ENCODE measurements around the gene DTNA.
"Not testable (repeated sequence)": the region's sequence is repeated elsewhere in the genome, so short reads cannot be mapped to it uniquely, and the experiment has no call there.

DTNA gene

DNA sequence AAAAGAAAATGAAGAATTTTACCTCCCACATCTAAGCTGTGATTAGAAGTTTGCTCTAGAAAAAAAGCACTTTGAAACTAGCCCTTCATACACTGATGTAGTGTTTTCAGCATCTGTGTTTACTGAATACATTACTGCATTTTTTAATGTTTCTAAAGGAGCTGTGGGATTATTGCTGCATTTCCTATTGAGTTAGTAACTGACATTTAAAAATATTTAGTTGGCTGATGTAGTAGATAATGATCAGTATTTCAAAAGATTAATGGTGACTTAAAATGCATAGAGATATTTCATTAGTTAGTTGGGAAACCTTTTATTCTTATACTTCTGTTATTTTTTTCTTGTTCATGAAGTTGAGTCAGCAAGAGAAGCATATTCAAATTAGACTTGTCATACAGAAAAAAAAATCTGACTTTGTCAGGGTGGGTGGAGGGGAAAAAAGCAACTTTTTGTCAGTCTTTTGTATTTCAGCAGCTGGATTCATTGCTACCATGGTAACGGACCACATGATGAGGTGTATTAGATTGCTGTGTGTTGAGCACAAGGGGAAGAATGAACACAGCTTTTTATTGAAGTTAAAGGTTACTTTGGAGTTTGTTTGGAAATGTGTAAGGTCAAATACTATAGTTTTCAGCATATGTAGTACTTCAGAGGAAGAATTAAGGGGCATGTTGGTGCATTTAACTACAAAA lies at the start of gene DTNA:
Gene DTNA (plus strand): TSS at position 549 of the 692 bp plus-strand sequence. CDS start 45,679 bp downstream, outside the sequence.
- no peak for DNase-seq (ENCODE audit: low read depth in 2 of 2)

DNA sequence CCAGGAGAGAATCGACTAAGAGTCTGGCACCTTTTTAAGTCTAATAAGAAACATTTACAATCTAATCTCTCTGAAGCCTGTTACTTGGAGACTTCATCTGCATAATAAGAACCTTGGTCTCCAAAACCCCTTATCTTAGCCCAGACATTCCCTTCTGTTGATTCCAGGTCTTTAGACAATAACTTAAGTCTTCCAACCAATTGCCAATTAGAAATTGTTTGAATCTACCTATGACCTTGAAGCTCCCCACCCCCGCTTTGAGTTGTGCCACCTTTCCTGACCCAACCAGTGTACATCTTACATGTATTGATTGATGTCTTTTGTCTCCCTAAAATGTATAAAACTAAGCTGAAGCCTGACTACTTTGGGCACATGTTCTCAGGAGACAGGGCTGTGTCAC lies 49.5 kb upstream of the DTNA start:
- no peak for DNase-seq (ENCODE audit: low read depth in 2 of 2)

DNA sequence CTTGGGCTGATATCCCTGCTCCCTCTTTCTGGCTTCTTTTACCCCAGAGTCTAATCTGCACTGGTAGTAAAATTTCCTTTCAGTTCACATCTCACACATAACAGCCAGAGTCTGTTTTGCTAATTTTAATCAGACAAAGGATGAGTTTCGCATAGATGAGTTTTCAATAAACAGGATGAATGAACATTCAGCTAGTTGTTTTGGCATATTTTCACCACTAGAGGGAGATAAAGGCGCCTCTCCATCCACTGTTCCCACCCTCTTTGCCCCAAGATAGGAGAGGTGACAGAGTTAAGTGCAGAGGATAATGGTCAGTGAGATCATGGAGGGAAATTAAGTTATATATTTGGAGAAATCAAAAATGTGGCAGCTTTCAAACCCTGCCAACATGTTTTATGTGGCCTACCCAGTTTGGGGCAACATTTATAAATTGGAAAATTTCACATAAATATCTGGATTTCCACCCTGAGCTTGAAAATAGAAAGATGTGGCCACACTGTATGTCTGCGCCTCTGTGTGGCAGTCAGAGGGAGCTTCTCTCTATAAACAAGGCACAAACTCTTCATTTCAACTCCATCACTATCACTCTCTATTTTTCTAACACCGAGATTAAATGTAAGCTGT lies 48.5 kb upstream of the DTNA start:
- no peak for DNase-seq (ENCODE audit: low read depth in 2 of 2)

DNA sequence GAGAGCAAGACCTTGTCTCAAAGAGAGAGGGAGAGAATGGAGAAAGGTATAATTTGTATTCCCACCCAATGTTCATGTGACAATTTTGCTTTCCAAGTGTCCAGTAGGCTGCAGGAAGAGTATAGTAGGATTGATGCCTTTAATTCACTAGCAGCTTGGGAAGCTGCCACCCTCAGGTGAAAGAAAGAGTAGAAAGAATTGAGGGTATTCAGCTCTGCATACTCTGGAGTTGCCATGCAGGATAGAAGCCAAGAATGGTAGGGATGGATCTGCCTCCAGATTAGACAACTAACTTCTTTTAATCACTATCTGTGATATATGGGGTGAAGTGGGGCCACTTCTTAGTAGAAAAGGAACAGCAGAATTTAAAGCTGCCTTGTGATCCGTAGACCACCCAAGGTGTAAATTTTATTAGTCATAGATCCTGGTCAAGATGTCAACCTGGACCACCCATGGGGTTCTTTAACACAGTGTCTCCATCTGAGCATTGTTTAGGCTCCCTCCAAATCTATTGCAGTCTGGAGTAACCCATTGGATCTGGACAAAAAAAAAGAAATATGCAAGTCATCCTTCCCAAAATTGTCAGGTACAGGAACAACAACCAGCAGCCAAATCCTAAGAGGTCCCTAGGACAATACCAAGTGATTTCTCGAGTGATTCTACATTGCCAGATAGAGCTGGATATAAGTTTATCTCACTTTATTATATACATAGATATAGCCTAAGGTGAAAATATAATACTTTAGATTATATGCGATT lies 33.1 kb upstream of the DTNA start:
- no peak for DNase-seq (ENCODE audit: low read depth in 2 of 2)

DNA sequence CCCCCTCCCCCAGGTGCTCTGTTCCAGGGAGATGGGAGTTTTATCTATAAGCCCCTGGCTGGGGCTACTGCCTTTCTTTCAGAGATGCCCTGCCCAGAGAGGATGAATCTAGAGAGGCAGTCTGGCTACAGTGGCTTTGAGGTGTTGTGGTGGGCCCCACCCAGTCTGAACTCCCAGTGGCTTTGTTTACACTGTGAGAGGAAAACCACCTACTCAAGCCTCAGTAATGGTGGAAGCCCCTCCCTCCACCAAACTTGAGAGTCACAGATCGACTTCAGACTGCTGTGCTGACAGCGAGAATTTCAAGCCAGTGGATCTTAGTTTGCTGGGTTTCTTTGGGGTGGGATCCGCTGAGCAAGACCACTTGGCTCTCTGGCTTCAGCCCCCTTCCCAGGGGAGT lies 20.3 kb upstream of the DTNA start:
- not testable (repeated sequence) for DNase-seq (ENCODE audit: low read depth in 2 of 2)

DNA sequence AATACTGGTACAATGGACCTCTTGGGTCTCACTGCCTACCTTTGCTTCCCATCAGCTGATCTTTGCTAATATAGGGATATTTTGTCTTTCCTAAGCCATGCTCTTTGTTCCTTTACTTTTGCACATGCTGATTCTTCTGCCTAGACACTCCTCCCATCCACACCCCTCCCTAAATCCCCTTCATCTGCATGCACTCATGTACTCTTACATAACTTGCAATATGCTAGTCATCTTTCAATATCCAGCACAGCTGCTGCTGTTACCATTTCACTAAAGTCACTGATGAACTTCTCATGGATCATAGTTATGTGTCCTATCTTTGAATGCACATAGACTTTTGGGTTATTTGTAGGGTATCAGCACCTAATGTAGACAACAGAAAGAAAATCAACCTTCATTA lies 18.5 kb upstream of the DTNA start:
- DNase-seq (ENCODE audit: low read depth in 2 of 2), result no peak

DNA sequence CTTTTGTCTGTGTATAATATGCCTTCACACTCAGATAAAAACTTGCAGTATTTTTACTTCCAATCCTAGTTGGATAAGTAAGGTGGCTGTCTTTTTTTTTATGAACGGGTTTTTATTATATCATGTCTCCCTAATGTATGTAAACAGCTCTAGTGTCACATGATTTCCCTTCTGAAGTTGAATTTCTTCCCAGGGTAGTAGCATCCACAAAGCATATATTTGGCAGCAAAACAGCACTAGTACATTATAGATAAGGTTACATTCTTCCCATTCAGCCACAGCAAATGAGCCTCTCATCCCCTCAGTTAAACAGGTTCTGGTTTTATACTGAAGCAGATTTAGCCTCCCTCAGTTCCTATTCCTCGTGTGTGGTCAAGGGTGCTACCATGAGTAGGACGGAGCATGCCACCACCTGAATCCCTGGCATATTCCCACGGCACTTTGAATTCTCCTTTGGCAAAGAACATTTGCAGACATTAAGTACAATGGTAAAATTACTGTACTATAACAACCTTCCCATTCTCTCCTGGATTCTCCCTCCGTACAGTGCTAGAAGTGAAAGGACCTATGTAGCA lies 15.4 kb upstream of the DTNA start:
- no peak for DNase-seq (ENCODE audit: low read depth in 2 of 2)

DNA sequence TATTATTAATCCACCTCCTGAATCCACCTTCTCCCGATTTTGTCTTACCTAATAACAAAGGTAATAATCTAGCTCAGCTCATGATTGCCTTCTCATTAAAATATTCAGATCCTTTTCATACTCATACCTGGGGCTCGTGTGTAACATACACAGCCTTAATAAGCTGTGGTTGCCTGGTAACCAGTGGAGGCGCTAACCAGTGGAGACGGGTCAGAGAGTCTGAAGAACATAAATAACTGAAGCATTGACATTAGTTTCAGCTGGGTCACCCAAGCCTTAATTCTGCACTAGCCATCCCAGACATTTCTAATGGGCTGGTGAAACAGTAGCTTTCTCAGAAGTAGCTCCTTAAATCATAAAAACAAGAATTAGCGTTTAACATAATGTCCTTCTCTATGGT lies 14.8 kb upstream of the DTNA start:
- DNase-seq (ENCODE audit: low read depth in 2 of 2), result no peak

DNA sequence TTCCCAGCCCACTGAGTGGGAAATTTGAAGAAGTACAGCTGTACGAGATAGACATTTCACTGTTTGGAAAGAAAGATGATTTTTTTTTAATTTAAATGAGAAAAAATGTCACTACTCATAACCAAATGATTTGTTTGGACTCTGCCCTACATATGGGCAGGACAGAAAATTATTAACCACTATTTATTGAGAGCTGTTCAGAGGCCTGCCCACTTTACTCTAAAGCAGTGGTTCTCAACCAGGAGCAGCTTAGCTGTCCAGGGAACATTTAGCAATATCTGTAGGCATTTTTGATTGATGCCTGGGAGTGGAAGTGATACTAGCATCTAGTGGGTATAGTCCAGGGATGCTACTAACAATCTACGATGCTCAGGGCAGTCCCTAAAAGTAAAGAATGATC lies 13.4 kb upstream of the DTNA start:
- DNase-seq (ENCODE audit: low read depth in 2 of 2), result no peak

DNA sequence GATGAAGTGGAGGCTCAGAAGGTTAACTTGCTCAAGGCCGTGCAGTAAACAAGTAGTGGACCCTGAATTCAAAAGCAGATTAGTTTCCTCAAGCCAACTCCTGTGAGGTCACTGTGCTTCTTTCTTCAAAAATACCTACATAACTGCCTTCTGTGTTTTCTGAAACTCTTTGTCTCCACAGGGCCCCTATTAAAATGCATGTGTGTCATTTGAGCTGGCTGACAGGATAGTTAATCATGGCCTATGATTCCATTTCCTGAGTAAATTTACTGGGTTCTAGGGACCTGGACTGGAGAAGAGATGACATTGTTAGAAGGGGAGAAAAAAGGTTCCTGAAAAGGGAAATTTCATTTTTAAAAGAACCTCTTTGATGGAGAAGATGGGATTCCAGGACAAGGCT lies 12.9 kb upstream of the DTNA start:
- DNase-seq (ENCODE audit: low read depth in 2 of 2), result no peak

DNA sequence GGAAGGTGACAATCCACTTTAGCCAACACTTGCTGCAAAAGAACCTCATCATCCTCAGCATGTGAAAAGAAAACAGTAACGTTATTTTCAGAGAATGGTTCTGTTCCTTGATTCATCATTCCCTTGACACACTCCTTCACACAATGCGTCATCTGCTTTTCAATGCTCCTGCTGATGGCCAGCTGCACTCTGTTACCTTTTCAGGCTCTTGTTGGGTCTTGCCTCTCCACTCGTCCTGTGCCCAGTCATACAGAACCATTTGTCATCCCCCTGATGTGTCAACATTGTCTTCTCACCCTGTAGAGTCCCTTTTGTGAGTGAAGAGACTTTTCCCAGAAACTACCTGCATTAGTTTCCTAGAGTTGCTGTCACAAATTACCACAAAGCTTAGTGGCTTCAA lies 12.2 kb upstream of the DTNA start:
- no peak for DNase-seq (ENCODE audit: low read depth in 2 of 2)

DNA sequence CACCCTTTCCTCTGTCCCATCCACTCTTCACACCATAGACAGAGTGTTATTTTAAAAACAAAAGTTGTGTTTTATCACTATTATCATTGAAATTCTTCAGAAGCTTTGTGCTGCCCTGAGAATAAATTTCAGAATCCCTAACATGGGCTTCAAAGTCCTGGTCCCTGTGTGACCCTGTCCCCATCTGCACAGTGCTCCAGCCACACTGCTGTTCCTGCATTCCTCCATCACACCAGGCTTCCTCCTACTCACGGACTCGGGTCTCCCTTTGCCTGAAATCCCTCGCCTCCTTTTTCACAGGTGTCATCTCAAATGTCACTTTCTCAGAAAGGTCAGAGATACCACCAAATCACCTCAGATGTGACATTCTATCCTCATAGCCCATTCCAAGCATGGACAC lies 8.2 kb upstream of the DTNA start:
- DNase-seq (ENCODE audit: low read depth in 2 of 2), result no peak

DNA sequence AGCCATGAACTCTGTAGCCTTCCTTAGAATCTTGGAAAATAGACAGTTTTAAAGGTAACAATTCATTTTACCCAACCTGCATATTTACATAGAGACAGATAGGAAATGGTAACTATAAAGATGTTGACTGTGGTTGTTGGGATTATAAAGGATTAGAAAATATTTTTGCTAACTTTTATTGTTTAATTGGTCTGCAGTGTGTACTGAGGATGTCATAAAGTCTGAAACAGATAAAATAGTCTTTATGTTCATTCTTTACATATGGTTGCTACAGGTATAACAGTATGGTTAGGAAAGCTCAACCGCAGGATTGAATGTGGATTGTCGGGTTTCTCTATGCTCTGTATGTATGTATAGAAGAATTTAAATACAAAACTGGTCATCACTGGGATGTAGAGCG lies 7.3 kb upstream of the DTNA start:
- DNase-seq (ENCODE audit: low read depth in 2 of 2), result no peak

DNA sequence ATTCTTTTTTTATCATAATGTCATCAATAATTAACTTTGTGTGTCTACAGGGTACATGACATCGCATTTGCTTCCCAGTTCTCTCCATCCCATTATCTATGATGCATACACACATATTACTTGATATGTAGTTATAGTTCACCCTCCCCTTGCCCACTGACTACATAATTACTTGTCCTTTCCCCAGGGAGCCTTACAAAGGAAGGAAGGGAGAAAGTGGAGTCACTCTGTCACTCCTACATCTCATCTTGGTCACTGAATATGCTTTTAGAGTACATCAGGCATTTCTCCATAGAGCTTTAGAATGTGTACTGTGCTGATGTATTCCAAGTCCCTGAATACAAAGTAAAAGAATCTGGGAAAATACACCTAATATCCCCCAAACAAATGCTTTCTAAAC lies 6.0 kb upstream of the DTNA start:
- DNase-seq (ENCODE audit: low read depth in 2 of 2), result no peak

DNA sequence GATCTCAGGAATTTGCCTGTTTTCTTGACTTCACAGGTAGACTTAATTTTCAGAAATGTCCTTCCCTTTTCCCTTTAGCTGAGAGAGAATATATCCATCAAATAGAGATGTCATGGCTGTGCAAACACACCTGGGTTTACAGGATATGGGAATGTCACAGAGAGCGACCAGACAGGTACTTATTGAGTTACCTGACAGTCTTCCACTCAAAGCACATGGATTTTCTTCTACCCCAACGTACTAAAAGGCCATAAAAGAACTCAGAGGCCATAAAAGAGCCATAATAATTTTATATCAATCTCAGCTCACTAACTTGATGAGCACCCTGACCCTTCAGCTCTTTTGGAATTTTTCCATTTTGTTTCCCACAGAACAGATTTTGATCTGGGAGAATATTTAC lies 5.3 kb upstream of the DTNA start:
- DNase-seq (ENCODE audit: low read depth in 2 of 2), result no peak

DNA sequence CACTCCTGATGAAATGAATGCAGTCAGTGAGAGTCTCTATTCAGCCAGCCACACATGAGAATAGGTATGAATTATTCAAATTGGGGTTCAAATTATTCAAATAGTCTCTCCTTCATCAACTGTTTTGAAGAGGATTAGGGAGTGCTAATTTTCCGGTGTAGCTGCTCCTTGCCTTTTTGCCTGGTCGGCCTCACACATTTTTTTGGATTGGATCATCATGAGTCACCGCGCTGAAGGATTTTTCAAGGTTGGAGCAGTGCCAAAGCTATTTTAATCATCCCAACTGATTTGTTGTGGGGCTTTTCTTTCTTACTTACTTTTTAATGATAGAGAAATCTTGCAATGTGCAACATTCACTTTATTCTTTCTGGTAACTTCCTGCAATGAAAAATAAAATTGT lies 2.4 kb upstream of the DTNA start:
- DNase-seq (ENCODE audit: low read depth in 2 of 2), result no peak

DNA sequence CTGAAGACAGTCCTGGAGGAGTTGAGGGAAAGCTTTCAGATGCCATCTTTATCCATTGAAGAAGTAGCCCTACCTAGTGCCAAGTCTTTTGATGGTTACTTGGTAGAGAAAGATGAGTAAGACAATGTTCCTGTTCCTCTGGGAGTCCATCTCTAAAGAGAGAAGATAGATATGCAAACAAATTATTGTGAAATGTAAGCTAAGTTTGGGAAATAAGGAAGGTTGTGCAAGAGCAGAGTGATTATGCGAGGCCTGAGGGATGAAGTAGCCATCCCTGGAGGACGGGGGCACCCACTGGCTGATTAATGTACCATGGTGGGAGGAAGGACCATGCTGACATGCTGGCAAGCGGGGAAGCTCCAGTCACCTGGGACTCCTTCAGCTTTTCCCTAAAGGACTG lies 994 bp upstream of the DTNA start:
- DNase-seq (ENCODE audit: low read depth in 2 of 2), result no peak

DNA sequence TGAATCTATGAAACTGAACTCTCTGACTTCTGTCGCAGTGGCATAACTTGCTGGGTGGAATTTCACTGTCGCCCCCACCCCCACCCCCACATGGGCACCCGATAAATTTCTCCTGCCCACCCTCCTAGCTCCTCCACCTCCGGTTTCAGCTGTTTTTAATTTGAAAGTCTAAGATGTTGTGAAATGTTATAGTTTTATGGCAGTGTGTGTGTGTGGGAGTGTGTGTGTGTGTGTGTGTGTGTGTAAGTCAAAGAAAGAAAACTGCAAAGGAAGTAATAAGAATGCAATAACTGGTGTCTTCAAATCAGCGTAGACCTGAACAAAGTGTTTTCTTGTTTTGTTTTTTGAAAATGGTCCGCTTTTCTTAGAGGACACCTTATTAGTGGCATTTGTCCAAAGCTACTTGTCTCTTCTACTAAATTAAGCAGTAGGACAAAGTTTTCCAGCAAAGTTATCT lies 388 bp downstream of the DTNA start:
- DNase-seq (ENCODE audit: low read depth in 2 of 2), result no peak

DNA sequence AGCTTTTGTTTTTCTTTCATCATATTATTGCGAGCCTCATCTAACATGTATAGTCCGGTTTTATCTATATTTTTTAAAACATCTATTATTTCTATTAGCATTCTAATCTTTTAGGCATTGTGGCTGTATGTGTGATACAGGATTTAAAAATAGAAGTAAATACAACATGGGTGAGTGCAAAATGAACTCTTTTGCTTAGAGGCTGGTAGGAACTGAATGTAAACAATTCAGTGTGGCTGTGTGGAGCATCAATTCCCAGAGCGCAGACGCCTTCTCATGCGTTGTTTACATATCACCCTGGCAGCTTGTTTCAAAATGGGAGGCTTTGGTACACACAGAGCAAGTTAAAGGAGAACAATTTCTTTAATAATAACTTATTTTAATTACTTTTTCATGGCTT lies 836 bp downstream of the DTNA start:
- no peak for DNase-seq (ENCODE audit: low read depth in 2 of 2)

DNA sequence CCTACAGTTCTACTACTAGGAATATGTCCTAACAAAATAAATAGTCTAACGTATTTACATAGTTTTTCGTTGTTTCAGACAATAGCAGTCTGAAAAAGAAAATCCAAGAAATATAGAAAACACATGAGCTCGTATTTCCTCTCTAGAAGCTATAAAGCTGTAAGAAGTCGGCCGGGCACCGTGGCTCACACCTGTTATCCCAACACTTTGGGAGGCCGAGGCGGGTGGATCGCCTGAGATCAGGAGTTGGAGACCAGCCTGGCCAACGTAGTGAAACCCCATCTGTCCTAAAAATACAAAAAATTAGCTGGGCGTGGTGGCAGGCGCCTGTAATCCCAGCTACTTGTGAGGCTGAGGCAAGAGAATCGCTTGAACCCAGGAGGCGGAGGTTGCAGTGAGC lies 6.0 kb downstream of the DTNA start:
- not testable (repeated sequence) for DNase-seq (ENCODE audit: low read depth in 2 of 2)

DNA sequence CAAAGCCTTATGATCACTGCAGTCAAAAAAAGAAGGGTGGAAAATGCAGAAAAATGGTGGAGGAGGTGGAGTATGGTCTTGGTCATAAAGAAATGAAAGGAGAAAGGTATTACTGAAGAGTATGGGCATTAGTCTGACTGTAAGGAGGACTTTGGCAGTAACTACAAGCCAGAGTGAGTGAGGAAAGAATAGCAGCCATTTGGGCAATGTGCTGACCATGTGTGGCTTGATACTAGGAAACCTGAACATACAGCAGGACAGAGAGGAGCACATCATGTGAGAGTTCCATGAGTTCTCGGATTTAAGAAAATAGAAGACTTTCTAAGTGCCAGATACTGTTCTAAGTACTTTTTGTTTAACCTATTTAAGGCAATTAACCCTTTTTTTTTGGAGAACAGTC lies 8.5 kb downstream of the DTNA start:
- DNase-seq (ENCODE audit: low read depth in 2 of 2), result no peak

DNA sequence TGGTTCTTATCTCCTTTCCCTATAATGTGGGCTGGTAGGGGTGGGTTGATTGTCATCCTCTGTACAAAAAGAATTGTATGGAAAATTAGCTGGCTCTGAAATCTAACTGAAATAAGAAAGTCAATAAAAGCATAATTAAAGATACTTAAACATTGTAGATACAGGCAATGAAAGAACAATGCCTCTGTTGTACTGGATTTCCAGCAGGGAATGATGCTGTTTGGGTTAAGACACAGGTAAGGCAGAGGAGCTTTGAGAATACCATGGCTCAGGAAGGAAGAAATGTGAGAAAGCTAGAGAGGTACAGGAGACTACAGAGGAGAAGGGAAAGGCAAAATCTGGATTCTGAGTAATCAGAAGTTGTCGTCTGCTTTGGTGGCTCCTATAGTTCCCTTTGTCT lies 10.1 kb downstream of the DTNA start:
- no peak for DNase-seq (ENCODE audit: low read depth in 2 of 2)

DNA sequence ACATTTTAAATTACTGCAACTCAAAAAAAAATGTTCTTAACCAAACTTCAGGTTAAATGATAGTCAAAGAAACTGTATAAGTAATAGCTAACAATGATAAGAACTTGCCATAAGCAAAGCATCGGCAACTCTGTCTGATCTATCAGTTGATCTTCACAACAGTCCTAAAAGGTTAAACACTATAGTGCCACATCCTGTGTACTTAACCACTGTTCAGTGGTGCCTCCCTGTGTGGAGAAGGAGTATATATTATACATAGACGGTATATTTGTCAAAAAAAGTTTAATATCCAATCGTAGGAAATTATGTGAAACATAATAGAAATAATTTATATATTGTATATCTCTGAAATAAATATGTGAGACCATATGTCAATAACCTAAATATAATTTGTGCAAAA lies 13.0 kb downstream of the DTNA start:
- no peak for DNase-seq (ENCODE audit: low read depth in 2 of 2)
